NCI-H1436 treated with DMSO at 0.1 percent for 48 hours (cell line): ENCODE results near the gene BAZ2B.

Source experiments
- DNase-seq: peaks from one replicate; lab custom pipeline; 2025; lab: John Stamatoyannopoulos, UW

The BAZ2B gene

GRCh38 chr2:159525012-159525411, 91.3 kb downstream of the BAZ2B start:
- DNase-seq = no peak

DNA sequence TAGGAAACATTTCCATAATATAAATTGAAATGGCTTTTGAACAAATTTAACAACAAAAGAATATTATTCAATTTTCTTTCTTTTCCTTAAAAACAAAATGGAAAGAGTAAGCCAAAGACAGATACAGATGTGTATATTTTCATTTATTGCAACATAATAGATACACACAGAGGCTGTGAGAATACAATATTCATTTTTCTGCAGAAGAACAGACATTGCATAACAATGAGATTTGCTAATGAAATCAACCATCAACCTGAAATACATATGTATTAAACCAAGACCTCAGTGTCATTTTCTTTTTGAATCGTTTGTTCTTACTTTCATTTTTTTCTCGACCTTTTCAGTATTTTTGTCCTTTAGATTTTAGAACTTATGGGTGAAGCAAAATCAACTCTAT, 95.1 kb downstream of the BAZ2B start:
- DNase-seq = no peak

DNA sequence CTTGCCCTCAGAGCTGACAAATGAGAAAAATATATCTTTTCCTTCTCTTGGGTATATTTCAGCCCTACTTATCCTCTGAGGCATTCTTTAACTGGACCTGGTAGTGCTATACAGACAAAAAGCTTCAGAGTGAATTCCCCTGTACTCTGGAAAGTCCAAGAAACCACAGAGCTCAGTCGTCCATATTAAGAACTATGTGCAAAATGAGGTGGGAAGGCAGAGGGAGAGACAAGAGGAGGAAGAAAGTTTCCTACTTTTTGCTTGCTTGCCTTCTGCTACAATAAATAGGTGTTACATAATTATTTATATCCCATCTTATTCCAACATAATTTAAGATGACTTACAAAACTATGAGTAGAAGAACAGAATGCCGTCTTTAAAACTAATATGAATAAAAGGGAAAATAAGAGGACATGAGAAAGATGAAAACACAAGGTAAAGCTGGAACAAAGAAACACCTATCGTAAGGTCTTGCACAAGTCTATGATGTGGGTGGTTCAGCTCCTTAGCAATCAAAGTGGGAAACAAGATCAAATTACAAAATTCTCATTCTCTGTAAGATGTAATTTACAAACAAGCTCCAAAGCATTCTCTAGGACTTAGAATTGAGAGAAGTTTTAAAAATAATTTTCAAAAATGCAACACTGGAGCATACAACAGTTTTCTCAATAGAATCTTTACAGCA, 97.9 kb downstream of the BAZ2B start:
- DNase-seq = no peak

DNA sequence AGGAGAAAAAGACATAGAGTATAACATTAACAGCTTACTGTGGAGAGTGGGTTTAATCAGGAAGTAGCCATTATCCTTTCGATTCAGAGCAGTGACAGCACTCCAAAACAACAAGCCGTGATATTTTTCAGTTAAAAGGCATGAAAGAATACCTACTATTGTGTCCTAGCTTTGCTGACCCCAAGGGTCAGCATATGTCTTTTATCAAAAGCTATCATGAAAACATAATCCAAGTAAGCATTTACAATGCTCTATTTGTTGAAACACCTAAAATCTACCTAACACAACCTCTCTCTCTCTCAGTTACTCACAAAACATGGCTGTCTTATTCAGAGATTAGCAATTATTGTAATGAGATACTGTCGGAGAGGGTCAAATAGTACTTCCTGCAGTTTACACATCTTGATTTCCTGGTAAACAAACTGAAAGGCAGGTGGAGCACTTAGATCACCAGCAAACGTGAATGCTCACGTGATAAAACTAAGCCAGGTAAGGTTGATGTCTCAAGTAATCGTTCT, 100.0 kb downstream of the BAZ2B start:
- DNase-seq = peak; percentile 96

DNA sequence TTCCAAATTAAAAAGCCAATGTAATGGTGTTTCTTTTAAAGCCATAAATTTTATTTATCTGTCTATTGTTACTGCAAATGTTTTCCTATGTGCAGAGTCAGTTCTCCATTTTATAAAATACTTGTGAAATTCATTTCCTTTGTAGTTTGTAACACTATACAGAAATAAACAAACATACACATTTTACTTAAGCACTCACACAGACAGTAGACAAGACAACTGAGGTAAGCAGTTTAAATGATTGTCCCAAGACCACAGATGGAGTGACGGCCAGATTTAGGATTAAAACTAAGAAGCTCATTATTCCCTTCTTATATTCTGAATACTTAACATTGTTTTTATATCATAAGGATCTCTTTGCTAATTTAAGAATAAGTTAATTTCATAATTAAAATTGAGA, 100.9 kb downstream of the BAZ2B start:
- no peak for DNase-seq

GRCh38 chr2:159513745-159514144, 102.6 kb downstream of the BAZ2B start:
- DNase-seq = no peak

DNA sequence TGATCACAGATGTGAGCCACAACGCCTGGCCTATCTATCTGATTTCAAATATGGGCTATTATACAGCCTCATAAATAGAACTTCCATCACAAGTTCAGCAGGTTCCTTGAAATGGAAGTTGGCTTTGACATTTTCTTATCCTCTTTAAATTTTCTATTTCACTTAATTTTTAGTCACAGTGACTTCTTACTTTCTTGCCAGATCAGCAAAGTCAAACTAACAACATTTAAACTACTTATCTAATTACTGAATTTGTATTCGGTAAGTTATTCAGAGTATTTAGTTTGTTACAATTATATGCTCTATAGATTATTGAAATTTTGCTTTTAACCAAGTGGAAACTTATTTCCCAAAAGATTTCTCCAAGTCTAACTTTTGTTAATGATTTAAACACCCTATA, 108.2 kb downstream of the BAZ2B start:
- no peak for DNase-seq

DNA sequence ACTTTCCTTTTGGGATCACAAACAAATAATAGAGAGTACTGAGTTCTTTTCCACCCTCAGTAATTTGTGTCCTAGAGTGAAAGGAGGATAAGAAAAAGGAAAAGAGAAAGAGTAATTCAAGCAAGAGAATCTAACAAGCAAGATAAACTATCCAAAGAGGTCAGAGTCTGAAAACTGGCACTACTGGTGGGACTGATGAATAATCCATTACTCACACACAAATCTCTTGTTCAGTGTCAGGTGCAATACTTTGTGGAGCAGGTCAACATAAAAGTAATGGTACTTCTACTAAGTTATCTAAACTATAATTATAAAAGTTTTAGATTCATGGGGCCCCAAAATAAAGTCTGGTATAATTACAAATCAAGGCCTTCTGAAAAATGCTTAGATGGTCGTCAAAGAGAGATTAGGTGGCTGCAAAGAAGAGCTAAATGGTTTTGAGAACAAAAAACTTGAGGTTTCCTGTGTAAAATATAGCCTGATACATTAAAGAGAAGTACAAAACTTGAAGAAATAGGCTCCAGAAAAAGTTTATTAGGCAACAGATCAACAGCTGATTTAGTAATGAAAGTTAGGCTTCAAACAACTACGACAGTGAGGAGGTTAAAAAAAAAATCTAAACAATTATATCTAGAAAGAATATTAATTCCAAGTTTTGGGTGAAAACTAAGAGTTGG, 109.4 kb downstream of the BAZ2B start:
- no peak for DNase-seq

- DNase-seq = no peak
These were observed 110.1 kb downstream of the BAZ2B start for GRCh38 chr2:159506202-159506601.

DNA sequence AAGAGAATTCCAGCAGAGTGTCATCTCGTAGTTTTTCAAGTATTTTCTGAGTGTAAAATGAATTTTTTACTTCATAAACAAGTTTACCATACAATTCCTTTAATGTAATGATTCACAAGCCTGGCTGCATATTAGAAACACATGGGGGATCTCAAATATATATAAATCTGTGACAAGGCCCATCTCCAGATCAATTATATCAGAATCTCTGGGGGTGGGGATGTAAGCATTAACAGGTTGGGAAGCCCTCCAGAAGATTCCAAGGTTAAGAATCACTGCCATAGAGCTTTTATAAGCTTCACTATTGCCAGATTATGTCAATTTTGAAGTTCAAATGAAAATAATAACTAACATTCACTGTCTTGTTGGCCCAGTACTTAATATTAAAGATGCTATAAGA, 111.2 kb downstream of the BAZ2B start:
- DNase-seq = no peak

DNA sequence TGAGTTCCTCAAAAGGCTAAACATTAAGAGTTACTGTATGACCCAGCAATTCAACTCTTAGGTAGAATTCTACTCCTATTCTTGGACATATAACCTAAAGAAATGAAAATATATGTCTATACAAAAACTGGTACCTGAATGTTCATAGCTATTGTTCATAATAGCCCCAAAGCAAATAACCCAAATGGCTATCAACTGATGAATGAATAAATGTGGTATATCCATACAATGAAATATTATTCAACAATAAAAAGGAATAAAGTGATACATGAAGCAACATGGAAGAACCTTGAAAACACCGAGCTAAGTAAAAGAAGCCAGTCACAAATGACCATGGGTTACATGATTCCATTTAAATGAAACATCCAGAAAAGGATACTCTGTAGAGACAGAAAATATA, 114.6 kb downstream of the BAZ2B start:
- no peak for DNase-seq

DNA sequence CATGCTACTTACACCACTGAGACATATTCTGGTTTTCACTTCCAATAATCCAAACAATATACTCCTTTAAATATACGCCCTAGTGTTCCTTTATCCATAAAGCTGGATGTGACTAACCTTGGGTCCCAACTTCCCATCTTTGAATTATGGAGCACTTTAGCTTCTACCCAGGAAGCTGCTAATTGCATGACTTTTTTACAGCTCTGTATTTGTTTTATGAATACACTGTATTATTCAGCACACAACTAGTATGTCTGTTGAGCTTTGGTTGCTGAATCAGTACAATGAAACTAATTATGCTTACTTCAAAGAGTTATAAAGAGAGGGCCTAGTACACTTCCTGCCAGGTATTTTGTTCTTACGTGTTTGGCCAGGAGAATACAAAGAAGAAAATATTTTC, 118.5 kb downstream of the BAZ2B start:
- DNase-seq = peak; percentile 61

DNA sequence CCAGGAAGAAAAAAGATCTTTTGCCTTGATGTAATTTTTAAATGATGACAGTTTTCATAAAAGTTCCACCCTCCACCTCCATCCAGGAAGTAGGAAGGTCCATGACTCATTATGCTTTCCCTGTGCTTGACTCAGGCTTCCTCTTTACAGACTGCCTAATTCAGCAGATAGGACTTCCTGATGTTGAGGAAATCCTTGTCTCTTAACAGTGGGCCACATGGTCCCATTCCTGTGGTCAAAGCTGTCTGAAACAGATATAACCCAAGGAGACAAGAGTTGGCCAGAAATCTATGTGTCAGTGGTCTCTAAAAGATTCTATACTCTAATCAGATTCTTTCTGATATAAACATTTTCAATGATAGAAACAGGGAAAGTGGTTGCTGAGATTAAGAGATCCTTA, 119.1 kb downstream of the BAZ2B start:
- DNase-seq = no peak

GRCh38 chr2:159489476-159489875, 126.9 kb downstream of the BAZ2B start:
- DNase-seq = no peak

DNA sequence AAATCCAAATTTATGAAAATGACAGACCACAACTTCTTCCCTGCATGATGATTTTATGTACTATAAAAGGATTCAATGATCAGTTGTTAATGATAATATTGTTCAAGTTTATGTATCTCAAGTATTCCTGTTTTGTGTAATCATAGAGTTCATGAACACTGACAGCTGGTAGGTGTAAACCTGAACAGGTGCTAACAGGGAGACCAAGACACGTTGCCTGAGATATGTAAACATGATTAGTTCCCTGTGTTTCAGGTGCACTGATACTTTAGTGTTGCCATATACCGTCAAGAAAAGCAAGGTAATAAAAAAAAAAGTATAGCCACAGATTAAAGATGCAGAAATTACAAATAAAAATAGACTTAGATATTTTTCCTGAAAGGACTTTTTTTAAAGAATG, 131.8 kb downstream of the BAZ2B start:
- DNase-seq = peak; percentile 41

- no peak for DNase-seq
These were observed 140.0 kb downstream of the BAZ2B start for GRCh38 chr2:159476329-159476728.

- no peak for DNase-seq
These were observed 140.6 kb downstream of the BAZ2B start for GRCh38 chr2:159475793-159476192.

DNA sequence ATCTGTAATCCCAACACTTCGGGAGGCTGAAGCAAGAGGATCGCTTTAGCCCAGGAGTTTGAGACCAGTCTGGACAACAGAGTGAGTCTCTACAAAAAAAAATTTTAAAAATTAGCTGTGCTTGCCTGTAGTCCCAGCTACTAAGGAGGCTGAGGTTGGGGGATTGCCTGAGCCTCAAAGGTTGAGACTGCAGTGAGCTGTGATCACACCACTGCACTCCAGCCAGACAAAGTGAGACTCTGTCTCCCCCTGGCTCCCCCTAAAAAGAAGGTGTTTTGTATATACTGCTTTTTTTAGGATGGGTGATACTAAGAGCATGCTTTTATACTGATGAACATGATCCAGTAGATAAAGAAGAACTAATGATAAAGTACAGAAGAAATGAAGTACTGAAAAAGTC, 145.0 kb downstream of the BAZ2B start:
- DNase-seq = no peak

- no peak for DNase-seq
These were observed 148.1 kb downstream of the BAZ2B start for GRCh38 chr2:159468257-159468656.

DNA sequence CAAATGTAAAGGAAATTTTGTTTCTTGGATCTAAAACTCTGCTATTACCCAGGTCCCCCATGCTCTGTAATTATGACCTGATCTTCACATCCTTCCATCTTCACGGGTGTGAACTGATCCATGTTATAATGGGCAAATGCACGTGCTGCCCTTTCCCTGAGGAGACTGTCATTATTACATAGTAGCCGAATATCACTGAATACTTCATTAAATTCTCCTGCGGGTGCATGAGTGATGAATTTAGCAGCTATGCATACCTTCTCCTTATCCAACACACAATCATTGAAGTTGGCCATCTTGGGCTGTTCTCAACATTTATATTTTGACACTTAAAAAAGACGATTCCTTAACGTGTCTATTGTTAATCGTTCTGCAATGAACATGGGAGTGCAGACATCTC, 153.4 kb downstream of the BAZ2B start:
- DNase-seq = no peak

GRCh38 chr2:159462201-159462785, 154.1 kb downstream of the BAZ2B start:
- DNase-seq = no peak

DNA sequence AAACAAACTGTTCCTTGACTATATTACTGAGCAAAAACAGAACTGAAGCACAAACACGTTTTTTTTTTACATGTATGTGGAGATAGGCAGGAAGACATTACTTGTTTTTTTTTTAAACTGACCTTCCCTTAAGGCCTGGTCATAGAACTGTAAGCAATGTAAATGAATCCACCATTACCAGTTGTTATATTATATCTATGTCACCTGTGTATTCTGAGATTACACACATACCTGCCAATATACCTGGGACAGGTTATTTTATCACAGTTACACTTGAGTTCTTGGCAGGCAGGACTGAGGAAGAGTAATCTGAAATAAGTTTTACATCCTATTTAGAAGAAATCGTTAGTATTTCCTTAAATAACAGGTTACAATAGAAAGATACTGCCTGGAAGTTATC, 155.3 kb downstream of the BAZ2B start:
- DNase-seq = no peak

DNA sequence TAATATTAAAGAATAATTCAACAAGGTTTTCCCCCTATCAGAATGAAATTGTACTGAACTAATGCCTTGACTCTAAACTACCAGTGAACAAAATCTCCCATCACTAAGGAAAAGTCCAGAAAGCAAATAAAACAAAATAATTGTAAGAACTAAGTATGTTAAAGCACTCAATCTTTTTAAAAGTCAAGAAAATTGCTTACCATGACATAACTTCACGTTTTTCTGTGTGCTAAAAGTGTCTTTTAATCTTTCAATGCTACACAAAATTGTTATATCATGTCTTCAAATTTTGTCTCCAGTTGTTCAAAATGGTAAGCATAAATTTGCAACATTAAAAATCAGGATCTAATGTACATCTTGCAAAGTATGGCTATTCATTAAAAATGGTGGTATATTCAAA, 156.1 kb downstream of the BAZ2B start:
- no peak for DNase-seq
